Activated CD8-positive, alpha-beta memory T cell treated with anti-CD3 and anti-CD28 coated beads, Interleukin-2, amount 50 U/mL, for 48 hours (primary cell): ENCODE data around the gene AFDN.

Experiments
- DNase-seq: peaks from one replicate; pipeline ENCODE4 v3.0.0-alpha.2; 2020

The AFDN gene

DNA sequence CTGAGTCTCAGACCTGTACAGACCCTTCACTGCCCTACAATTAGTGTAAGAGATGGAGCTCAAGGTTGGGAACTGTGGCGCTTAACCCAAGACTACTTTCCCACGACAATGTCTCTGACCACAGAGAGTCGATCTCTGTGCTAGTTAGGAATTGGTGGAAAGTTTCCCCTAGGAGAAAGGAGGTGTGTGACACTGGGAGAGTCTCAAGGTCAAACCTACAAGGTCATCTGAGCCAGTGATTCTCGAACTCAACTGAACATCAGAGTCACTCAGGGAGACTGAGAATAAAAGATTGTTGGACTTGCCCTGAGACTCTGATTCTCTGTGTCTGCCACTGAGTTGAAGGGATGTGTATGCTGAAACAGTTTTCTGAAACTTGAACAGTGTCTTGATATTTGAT is 9.7 kb upstream of the AFDN start:
- no peak for DNase-seq

DNA sequence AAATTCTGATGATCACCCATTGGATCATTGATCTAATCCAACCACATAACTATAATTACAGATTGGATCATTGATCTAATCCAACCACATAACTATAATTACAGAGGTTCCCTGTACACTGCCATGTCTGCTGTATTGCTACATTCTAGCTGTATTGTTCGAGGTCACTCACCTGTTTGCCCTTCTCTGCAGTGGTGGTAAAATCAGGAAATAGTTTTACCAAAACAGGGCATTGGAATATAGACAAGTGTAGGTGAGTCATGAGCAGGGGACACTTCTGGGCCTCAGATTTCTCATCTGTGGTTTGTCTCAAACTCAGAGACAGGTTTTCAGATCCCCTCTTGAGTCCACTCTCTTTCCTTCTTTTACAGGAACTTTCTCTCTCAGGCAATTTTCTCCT is 9.0 kb upstream of the AFDN start:
- no peak for DNase-seq

DNA sequence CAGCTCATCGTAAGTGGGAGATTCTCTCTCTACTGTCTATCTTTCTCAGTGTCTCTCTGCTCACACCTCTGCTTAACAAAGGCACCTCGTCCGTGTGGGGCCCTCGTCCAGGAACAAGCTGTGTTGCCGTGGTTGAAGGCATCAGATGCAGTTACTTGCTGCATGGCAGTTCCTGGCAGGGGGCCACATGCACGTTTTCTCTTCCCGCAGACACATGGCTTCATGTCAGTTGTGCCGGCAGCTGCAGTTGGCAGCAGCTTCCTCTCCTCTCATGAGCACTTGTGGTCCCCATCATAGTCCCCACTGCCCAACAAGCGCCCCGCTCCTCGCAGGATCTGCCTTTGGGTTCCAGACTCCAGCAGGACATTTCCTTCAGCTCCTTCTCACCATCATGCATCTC is 7.1 kb upstream of the AFDN start:
- DNase-seq: no peak

DNA sequence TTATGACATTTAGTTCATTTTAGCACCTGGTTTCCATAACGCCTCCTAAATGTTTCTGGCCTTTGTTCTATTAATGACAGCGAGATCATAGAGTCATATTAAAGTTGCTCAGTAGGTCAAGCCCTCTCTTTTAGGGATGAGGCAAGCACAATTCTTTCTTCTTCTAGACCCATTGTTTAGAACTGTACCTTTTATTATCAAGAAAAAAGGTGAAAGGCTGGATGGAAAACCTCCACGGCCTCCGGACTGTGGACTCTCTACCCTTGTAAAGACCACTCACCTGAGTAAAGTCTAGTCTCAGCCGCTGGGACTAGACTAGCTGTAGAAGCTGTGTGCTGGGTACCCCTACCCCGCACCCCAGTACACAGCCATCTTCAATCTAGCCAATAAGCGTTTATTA is 6.0 kb upstream of the AFDN start:
- DNase-seq: no peak

DNA sequence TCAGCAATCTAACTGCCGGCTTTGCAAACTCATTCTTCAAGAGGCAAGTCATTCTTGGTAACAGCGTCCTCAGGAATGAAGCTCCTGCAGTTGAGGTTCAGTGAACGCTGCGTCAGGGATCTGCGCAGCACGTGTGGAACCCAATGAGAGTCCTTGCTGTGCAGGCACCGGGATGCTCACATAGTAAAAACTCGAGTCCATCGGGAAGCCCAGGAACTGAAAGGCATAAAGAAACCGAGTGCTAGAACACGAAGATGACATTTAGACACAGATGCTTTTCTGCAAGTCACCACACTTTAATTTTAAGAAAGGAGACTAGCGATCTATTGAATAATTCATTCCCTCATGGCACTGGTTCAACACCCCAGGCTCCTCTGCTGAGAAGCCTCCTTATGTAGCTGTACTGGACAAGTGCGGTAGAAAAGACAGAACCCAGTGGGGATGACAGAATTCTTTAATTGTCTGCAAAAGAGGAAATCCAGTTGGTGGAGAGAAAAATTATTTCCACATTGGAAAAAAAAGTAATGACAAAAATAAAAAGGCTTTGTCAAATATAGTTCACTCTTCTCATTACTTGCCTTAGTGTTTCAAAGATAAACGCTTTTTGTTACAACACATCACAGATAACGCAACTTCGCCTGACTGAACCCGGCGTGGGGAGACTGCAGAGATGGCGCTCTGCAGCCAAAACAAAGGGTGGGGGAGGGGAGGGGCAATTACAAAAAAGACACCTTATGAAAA is 1.9 kb upstream of the AFDN start:
- no peak for DNase-seq

DNA sequence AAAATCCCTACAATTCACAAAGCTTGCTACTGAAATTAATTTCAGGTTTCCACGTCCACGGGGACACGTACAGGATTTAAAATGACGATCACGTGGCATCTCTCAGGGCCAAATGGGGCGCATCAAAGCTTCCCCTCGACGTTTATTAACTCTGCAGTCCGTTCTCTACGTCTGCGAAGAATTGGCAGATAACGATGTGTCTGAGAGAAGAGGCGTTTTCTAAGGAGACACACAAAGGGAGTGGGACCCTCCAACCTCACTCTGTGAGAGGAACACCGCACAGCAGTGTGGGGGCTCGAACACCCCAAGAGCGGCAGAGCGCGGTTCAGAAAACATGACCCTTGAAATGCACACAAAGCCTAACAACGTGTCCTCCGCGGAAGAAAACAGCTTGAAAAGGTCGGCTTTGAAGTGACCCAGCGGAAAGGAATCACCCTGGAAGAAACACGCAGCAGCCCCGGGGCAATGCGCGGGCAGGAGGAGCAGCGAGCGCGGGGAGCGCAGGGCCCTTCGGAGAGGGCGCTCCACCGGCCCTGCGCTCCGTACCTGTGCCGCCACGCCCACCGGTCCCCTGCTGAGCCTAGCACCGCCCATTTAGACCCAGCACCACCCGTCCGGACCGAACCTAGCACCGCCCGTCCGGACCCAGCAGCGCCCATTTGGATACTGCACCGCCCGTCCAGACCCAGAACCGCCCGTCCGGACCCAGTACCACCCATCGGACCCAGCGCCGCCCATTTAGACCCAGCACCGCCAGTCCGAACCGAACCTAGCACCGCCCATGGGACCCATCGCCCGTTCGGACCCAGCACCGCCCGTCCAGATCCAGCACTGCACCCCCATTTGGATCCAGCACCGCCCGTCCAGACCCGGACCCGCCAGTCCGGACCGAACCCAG is 1.1 kb upstream of the AFDN start:
- DNase-seq: peak; percentile 57

DNA sequence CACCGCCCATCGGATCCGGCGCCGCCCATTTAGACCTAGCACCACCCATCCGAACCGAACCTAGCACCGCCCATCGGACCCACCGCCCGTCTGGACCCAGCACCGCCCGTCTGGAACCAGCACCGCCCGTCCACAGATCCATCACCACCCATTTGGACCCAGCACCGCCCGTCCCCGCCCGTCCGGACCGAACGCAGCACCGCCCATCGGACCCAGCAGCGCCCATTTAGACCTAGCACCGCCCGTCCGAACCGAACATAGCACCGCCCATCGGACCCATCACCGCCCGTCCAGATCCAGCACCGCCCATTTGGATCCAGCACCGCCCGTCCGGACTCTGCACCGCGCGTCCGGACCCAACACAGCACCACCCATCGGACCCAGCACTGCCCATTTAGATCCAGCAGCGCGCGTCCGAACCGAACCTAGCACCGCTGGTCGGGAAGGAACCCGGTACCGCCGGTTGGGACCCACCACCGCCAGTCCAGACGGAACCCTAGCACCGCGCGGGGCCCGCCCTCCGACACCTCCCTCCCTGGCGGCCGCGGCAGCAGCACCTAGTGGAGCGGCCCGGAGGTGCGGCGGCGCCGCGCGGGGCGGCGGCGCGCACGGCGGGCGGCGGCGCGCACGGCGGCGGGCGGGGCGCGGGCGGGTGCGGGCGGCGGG is 348 bp upstream of the AFDN start:
- peak; percentile 82 for DNase-seq

DNA sequence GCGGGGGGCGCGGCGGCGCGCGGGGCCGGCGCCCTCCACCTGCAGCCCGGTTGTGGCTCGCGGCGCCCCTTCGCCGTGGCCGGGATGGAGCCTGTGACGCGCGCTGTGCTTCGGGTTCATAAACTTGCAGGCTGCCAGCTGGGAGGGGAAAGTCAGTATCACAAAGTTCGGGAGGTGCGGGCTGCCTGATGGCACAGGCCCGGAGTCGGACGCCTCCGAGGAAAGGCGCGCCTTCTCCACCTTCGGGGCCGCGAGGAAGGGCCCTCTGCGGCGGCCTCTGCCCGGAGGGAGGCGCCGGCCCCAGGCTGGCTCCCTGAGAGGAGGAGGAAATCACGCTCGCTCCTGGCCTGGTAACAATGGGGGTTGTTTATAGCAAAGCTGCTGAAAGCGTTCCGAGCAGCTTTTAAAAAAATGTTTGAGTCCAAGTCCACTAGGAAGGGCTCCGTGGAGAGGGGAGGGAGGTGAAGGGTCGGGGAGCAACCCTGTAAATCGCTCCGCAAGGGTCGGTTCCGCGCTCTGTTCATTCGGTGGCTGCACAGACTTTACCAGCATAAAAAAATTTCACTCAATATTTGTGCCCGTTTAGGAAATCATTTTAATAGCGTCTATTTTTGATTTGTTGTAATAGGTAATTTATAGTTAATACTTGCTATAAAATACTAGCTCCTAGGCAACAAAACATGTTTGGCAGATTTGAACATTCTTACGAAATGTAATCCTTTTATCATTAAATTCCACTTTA is 1.0 kb downstream of the AFDN start:
- peak; percentile 64 for DNase-seq

DNA sequence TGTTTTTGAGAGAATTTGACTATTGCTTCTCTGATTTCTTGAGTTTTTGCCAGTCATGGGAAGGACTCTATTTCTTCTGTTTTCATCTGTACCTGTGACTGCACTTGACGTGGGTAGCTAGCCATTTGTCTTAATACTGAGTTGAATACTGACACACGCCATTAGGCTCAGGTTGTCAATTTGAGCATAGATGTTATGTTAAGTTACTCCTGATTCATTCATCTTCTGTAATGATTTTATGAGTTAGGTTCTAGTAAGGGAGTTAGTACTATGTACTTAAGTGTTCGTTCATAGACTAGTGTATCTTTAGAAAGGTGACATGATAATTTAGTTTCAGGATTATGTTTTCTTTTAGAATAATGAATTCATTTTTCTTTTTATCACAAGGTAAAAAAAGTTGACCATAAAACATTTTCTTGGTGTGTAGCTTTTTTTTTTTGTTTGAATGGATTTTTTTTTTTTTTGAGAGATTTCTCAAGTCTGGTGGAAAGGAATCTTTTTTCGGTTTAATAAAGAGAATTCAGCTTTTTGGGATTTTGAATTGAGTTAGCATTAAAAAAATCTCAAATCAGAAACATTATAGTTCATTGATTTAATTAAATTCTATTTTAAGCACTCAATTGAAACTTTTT is 1.7 kb downstream of the AFDN start:
- no peak for DNase-seq

DNA sequence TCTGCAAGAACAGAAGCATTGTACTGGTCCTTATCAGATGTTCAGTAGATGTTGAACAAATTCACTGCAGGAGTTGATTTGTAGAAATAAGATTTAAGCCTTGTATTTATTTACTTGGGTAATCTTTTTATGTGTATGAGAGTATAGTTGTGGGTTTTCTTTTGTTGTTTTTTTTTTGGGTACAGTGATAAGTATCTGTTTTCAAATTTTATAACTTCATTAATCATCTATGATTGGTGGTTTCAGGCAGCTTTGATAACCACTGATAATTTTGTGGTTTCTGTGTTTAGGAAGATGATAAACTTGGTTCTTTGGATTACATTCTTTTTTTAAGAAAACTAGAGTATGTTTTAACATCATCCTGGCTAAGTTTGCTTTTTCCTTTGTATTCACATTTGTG is 2.8 kb downstream of the AFDN start:
- no peak for DNase-seq

DNA sequence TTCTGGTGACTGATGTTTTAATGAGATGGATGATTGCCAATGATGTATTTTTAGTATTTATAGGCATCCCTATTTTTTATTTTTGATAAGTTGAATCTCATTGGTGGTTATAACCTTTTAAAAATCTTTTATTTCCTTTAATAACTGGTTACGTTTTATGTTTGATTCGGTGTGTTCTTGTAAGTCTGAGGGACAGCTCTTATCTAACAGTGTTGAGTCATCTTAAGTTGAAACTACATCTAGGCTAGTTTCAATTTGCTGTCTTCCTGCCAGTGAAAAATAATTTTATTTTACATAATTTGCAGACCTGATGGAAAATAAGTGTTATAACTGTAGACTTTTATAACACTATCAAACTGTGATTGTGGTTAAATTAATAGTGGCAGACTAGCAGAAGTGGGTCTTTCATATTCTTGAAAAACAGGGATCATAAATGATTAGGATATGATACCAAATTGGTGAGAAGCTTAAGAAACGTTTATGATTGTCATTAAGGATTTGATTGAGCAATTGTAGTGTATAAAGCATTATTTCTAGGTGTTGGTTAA is 4.6 kb downstream of the AFDN start:
- no peak for DNase-seq

DNA sequence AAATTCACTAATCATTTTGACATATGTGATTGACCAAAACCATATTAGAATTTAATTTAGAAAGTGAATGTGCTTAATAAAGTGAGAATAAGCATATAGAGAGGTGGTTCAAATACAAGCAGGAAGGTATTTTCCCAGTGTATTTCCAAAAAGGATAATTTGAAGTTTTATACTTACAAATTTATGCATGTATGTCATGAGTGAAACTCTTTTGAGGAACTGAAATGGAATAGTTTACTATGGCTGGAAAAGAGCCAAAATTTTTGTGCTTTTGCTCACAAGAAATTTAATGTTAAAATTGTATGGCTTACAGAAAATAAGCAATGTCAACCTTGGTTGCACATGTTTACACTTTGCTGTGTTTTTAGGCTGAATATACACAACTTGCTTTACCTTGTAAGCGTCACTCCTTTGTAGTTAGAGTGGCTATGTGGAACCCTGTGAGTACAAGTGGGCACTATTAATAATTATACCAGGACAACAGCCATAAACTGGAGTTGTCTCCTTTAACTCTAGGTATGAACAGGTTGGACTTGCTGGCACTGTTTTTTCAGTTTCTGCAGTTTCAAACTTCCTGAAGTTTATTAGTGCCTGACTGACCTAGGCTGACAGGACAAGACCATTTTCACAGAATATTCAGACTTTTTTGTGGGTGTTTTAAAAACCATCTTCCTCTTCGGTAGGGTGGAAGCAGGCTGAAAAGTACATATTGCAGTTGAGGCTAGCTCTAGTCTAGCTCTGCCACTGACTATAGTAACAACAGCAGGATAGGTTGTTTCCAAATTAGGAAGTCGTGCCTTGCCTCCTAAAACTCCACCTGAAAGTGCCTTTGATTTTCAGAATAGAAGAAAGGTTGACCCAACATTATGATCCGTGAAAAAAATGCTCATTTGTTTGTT is 6.0 kb downstream of the AFDN start:
- DNase-seq: no peak

DNA sequence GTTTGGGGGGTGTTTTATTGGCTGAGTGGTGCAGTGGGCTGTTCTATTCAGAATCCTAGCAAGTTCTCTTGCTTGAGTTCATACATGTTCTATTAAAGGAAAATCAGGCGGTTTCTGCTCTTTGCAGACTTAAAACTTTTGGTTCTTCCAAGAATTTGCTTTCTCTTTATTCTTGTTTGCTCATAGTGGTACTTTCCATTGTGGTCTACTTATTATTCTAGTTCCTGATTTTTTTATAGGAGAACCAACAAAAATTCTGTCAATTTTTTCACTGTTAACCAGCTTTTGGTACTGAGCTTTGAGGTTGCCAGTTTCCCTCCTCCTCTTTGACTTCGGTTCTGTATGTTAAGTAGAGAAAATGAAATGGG is 6.7 kb downstream of the AFDN start:
- DNase-seq: no peak

DNA sequence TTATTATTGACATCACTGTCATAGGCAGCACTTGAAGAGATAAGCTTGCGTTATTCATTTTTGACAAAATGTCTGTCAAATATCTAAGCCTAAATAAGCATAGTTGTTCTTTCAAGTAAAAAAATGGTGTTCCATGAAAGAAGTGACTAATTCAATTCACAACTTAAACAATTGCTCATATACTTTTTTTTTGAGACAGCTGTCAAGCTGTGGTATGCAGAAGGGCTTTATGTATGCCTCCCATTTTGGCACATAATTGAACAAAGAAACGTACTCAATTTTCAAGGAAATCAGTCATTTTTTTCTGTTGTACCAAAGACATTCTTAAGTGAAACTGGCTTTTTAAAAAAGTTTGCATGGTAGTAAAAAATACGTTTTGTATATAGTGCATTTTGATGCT is 8.5 kb downstream of the AFDN start:
- DNase-seq: no peak

DNA sequence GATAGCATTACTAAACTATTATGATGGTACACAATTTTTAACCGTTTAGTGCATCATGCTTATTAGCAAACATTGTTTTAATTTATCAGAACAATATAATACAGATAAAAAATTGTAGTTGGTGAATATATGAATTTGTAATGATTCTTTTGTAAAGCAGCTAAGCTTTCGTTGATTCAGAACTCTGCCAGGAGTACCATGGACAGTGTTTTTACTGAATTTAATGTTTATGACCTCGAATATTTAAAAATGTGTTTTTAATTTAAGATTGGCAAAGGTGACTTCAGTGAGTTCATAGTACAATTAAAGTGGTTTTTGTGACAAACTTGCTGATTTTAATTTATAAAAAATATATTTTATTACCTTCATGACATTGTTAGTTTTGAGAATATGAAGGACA is 10.0 kb downstream of the AFDN start:
- DNase-seq: no peak

DNA sequence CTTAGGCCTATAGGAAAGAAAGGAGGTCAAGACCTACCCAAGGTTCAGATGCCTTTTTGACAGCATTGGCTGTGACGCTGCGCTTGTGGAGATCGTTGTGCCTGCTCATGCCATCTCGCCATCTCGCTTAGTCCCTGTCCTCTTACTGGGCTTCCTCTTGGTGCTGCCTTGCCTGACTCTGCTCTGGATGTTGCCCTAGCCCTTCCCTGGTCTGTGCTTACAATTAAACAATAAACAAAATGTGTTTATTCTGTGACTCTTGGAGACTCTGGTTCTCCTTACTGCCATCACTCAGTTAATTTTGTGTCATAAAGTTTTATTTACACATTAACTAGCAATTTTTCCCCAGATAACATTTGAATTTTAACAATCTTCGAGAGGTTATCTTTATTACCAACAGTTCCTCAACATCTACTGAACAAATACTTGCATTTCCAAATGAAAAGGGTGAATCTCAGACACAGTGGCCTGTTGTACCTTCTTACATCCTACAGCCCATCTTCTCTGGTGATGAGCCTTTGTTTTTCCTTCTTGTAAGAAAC is 11.6 kb downstream of the AFDN start:
- no peak for DNase-seq

DNA sequence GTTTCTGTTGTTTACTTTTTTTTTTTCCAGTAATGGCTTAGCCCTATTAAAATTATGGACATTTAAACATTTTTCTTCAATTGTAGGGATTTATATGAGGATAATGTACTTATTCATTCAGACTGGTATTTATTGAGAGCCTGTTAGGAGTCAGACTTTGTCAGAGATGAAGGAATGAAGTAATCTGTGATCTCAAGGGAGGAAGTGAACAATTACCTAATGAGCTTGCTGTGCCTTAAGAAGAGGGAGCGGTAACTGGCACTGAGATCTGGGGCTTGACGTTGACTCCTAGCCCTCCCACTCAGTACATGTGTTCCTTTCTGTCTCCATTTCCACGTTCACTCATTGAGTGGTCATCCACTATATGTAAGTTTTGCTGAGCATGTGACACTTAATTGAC is 12.6 kb downstream of the AFDN start:
- no peak for DNase-seq

DNA sequence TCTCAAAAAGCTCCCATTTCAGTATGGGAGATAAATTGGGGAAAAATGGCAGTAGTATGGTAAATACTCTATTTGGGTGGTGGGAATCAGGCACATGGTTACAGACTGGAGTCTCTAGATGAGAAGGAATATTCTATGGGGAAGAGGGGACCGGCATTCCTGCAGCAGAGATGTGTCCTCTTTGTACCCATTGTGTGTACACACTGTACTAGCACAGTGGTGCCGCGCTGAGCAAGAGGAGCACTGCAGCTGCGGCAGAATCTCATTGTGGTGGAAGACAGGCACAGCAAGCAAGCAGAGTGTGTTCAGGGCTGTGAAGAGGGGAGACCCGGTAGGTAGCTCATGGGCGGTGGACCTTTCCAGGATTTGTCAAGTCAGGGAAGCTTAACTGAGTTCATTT is 13.0 kb downstream of the AFDN start:
- DNase-seq: no peak

DNA sequence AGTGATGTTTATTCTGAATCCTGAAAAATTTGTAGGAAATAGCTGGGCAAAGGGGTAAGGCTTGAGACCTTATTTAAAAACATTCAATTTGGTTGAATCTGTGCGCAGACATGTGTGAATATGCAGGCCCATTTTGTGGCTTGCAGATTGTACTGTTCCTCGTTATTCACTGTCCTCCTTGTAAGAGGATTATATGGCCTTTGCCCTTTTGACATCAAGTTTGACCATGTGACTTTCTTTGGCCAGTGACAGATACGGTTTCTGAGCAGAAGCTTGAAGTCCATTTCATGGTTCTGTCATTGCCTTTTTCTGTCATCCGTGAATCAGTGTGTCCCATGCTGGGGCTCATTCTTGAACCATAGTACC is 13.4 kb downstream of the AFDN start:
- no peak for DNase-seq

DNA sequence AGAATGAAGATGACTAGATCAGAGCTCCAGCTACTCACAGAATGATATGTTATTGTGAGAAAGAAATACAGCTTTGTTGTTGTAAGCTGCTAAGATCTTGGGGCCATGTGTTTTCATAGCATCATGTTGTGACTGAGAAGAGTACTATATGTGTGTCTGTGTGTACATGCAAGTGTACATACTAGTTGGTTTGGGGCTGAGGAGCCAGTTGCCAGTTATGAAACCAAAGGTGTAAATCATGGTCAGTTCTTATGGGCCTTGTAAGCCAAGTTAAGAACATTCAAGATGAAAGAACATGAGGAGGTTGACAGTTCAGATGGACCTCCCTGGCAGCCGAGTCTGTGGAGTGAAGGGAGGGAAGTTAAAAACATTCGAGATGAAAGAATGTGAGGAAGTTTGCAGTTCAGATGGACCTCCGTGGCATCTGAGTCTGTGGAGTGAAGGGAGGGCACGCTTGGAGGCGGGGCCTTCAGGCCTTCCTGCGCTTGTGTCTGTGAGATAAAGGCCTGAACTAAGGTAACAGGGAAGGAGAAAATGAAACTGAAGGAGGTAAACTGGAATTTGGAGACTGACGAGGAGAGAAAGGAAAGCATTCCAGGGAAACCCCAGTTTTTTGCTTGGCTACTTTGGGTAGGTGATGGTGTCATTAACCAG is 13.9 kb downstream of the AFDN start:
- DNase-seq: no peak

DNA sequence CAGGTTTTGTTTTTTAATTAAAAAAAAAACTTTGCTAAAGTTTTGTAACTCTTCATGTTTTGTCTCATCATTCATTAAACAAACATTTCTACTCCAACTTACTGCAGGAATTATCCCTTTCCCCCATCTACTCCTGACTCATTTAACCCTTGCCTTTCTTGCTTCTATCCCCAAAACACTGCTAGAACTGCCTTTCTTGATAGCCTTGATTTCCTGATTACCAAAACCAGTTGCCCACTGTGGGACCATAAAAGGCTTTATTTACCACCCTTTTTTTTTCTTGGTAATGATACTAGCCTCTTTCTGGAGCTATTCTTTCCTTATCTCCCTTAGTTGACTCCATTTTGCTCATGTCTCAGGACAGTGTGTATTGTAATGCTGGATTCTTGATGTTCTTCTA is 15.3 kb downstream of the AFDN start:
- DNase-seq: no peak
